Measurements from ENCODE around the gene CBX7. TPM values are rescaled to one million over a fixed set of nuclear protein-coding genes. Genes with fewer than 3 reads are reported as not detected.
A peak's percentile ranks its signal among the peaks of the same experiment; 100 is the strongest.

Gene CBX7
- total and polyA plus RNA-seq, 9 of the 15 experiments (the other 6 are each of a cell fraction or from before 2014, with no cell fraction given) = 0.04 to 5.2 (median 2.8) TPM

- TF ChIP-seq ZNF766 (CRISPR knock-in tag; conservative IDR thresholded peaks at IDR 0.05) (no peak), YBX1 (IDR thresholded peaks at IDR 0.05) (no peak)
Observed at GRCh38 chr22:39171623-39172264, 19.3 kb upstream of the CBX7 start (continued).

GRCh38 chr22:39170825-39171622 is 18.5 kb upstream of the CBX7 start:
- Histone ChIP-seq H3K27ac (ENCODE audit: extremely low read depth, low read depth, low read length) (no peak overlapping the region), H3K9ac (ENCODE audit: insufficient read depth in 1 of 2, low read depth in 2 of 2, low read length in 2 of 2) (no peak overlapping the region), H3K9me1 (ENCODE audit: control insufficient read depth, insufficient read depth, low read length) (no peaks in the 10 kb centered on the region), H3K79me2 (ENCODE audit: control insufficient read depth, insufficient read depth, low read length) (no peaks in the 10 kb centered on the region), H3K4me1 (replicated peaks in 1 of 2; ENCODE audit: control insufficient read depth in 2 of 2, insufficient read depth in 2 of 2, low read length in 2 of 2) (peaks cover 12 to 23% of the 10 kb centered on the region in 2 experiments; a peak in 4 of 5 replicates), H3K27me3 (ENCODE audit: control insufficient read depth in 2 of 2, insufficient read depth in 2 of 2, low read length in 2 of 2) (no peaks in the 10 kb centered on the region), H4K20me1 (replicated peaks; ENCODE audit: control insufficient read depth, insufficient read depth, low read length) (no peaks in the 10 kb centered on the region), H3K9me3 (replicated peaks; ENCODE audit: control insufficient read depth, insufficient read depth, low read depth, low read length) (no peaks in the 10 kb centered on the region; the same call in 1 of the 2 replicates), H3K36me3 (ENCODE audit: control insufficient read depth, insufficient read depth, low read length) (no peaks in the 10 kb centered on the region), H2AFZ (ENCODE audit: low read depth, low read length) (peak overlapping the region; percentile 74; the same call in 1 of the 2 replicates), H3K4me2 (ENCODE audit: insufficient read depth, low read length) (peak overlapping the region; percentile 56; the same call in 1 of the 2 replicates), H3K4me3 (no peak overlapping the region)
- BruUV-seq (replicated peaks) = no TSS peak
- in situ Hi-C loops (cut with MboI) (loop anchor here (5.0 to 10.0 kb wide), 2 partner anchors 136 to 334 kb away; partner anchors contain the start of gene MIEF1), intact Hi-C loops (cut with micrococcal nuclease) (loop anchor here (1.0 to 10.0 kb wide), 2 partner anchors 140 to 354 kb away; partner anchors contain the start of gene ATF4)
- DNase-seq (ENCODE audit: extremely low read depth in 1 of 4, low spot score in 3 of 4) (peak; percentile 71 to 79 (median 76)), FAIRE-seq (peak; percentile 63), ATAC-seq (peak; percentile 98)
- 9% methylated on average over 21 of the region's 28 CpGs for WGBS (ENCODE audit: insufficient coverage, low coverage, missing lambda C conversion rate)
- CTCF ChIA-PET (ENCODE audit: low intra/inter-chr PET ratio) = interaction anchor here (0.7 to 1.9 kb wide), 6 partner anchors 135 to 363 kb away, joined by 3 to 9 read pairs (median 4); no protein-coding TSS in a partner anchor
- POLR2A ChIA-PET = interaction anchor here (1.0 to 2.8 kb wide), 5 partner anchors 140 to 149 kb away, joined by 3 to 19 read pairs (median 8); partner anchors contain the start of gene RPL3
- peak in 1 of 3 experiments; percentile 29 for TF ChIP-seq YY1 (IDR thresholded peaks at IDR 0.05; ENCODE audit: borderline replicate concordance in 1 of 3, control insufficient read depth in 1 of 3, extremely low read depth in 1 of 3, insufficient read depth in 3 of 3, insufficient read length in 1 of 3, insufficient replicate concordance in 2 of 3, low read depth in 1 of 3, low read length in 2 of 3)
- no peak for TF ChIP-seq HSF4 (CRISPR knock-in tag; IDR thresholded peaks at IDR 0.05; ENCODE audit: borderline replicate concordance)
- TF ChIP-seq SMC3 (conservative IDR thresholded peaks at IDR 0.05; ENCODE audit: insufficient read depth, low read depth, low read length) = peak; percentile 91
- peak; percentile 89 for TF ChIP-seq REST (IDR thresholded peaks at IDR 0.05; ENCODE audit: borderline replicate concordance)
- TF ChIP-seq REST (CRISPR knock-in tag; IDR thresholded peaks at IDR 0.05; ENCODE audit: low read depth) = no peak
- TF ChIP-seq ZFP36 (IDR thresholded peaks at IDR 0.05; ENCODE audit: low read depth, low read length, partially characterized antibody) = peak; percentile 56
- peak; percentile 88 to 96 for TF ChIP-seq RAD21 (CRISPR knock-in tag; conservative IDR thresholded peaks at IDR 0.05 in 1 of 2, IDR thresholded peaks at IDR 0.05 in 1 of 2)

All from K562 (cell line).